ENCODE measurements around the gene HMGXB4.

GRCh38 chr22:35341090-35341874 lies 84.0 kb downstream of the HMGXB4 start:
- no peak for TF ChIP-seq CTCF (IDR thresholded peaks at IDR 0.05; ENCODE audit: low read length)
- TF ChIP-seq EZH2 (IDR thresholded peaks at IDR 0.05; ENCODE audit: borderline replicate concordance, low read length) = no peak

All from OCI-LY1 (cell line).